ENCODE measurements around the gene ADGRD1. TPM values are rescaled to one million over a fixed set of nuclear protein-coding genes. Genes with fewer than 3 reads are reported as not detected.

The ADGRD1 gene
- total RNA-seq, 1 donor from 2014 or later: not detected

GRCh38 chr12:131101006-131101405, 147.3 kb downstream of the ADGRD1 start:
- no peak for DNase-seq (ENCODE audit: low read depth, low spot score)

DNA sequence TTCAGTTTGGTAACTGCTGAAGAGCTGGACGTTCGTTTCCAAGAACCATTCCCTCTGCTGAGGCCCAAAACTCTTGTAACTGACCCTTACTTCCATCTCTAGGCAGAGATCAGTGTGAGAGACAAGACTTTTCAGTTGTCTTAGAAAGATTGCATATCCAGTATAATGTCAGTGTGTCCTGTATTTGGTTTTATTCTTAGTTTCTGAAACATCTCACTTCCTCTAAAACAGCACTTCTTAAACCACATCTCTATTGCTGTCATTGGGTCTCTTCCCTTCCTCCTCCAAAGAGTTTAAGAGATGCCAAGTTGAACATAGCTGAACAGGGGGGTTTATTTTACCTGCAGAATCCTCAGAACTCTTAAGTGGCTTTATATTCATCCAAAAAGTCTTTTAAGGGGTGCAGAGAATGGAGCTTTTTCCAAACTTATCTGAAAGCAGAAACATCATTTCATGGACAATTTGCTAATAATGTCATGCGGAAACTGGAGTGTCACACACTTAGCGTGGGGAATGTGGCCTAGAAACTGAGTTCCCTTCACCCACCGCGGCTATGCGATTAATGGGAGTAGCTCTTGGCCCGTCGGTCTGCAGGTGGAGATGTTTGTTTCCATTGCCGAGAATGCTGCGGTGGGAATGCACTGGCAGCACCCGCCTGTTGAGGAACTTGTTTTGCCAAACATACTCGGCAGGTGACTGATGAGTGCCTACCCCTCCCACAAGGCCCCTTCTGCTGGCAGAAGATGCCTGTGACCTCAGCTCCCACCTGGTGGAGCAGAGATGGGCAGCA, 148.2 kb downstream of the ADGRD1 start:
- no peak for DNase-seq (ENCODE audit: low read depth, low spot score)

- DNase-seq (ENCODE audit: low read depth, low spot score): no peak
Observed at GRCh38 chr12:131102493-131102931, 148.8 kb downstream of the ADGRD1 start.

- DNase-seq (ENCODE audit: low read depth, low spot score): no peak
Observed at GRCh38 chr12:131102991-131103668, 149.4 kb downstream of the ADGRD1 start.

DNA sequence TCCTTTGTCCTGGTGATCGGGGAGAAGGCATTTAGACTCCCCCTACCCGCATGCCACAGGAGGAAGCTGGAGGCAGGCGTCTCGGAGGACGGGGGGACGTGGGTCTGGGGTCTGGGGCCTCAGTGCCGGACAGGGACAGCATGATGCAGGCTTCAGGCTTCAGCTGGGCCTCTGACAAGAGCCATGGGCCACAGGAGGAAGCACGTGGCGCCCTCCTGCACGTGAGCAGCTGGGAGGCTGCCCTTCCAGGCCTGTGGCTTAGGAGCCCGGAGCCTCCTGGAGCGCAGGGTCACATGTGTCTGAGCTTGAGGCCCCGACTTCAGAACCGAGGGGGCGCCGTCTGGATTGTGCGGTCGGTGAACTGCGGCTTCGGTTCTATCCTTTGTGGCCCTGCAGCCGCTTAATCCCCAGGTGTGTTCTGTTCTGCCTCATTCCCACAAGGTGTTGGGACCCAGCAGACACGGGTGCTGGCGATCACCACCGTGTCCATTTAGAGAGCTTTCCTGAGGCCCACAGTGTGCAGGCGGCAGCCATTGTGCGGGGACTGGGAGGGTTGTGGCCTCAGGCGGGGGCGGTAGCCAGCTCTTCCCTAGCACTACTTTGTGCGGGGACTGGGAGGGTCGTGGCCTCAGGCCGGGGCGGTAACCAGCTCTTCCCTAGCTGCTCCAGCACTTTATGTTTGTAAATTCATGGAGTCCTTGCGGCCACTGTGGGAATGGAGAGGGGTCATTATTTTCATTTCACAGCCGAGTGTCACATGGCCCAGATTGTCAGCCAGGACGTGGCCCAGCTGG, 150.2 kb downstream of the ADGRD1 start:
- no peak for DNase-seq (ENCODE audit: low read depth, low spot score)

DNA sequence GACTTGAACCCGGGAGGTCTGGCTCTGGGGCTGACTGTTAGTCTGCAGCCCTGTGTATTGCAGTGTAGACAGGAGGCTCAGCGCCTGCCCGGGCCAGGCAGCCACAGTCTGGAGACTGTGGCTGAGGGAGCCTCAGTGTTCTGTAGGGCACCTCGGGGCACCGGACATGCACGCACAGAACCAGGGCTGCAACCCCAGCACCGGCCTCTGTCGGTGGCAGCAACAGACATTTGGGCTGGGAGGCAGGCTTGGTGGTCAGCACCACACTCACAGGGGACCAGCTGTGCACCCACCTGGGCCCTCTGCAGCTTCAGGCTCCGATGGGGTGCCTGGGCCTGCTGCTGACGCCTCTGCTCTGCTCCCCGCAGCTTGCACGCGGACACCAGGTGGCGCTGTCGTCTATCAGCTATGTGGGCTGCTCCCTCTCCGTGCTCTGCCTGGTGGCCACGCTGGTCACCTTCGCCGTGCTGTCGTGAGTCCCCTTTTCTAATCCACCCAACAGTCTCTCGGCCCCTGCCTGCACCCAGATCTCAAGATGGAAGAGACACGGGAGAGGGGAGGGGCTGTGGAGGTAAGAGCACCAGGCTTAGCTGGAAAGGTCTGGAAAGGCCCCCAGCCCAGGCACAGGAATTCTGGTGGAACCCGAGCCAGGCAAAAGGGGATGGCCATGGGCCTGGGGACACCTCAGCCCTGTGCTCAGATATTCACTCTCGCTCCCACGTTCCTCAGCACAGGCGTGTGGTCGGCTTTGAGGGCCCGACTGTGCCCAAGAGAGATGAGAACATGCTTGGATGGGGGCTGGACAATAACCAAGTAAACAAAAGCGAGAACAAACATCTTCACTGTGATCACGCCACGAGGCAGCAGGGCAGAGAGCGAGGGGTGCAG, 151.0 kb downstream of the ADGRD1 start:
- no peak for DNase-seq (ENCODE audit: low read depth, low spot score)

DNA sequence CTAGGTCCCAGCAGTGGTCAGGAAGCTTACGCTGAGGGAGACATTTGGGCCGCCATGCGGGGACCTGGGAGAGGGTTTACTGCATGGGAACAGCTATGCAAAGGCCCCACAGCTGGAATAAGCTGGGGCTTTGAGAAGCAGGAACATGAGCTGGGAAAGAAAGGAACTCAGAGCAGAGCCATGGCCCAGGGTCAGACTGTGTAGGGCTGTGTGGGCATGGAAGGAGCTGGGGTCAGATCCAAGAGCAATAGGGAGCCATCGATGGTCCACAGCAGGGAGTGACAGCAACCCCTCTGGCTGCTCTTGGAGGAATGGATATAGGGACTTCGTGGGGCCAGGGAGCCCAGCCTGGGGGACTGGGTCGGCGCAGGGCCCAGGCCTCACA, 151.6 kb downstream of the ADGRD1 start:
- DNase-seq (ENCODE audit: low read depth, low spot score): no peak

DNA sequence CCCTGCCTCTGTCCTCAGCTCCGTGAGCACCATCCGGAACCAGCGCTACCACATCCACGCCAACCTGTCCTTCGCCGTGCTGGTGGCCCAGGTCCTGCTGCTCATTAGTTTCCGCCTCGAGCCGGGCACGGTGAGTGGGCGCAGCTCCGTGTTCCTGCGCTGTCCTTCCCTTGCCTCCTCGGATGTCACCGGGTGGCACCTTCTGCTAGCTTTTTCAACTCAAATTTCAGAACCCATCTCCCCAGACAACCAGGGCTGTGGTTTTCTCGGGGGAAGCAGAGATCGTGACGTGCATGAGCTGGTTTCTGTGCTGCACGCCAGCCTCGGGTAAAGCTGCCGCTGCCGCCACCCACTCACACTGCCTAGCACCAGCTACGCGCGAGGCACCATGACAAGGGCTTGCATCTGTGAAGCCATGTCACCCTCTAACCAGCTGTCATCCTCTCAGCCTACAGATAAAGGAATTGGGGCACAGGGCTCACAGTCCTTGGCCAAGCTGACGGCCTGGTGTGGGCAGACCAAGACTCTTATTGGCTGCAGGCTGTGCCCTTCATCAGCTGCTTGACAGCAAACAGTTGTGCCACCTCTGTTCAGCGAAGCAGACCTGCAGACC, 152.1 kb downstream of the ADGRD1 start:
- no peak for DNase-seq (ENCODE audit: low read depth, low spot score)

- no peak for DNase-seq (ENCODE audit: low read depth, low spot score)
Observed at GRCh38 chr12:131106349-131106941, 152.7 kb downstream of the ADGRD1 start.

DNA sequence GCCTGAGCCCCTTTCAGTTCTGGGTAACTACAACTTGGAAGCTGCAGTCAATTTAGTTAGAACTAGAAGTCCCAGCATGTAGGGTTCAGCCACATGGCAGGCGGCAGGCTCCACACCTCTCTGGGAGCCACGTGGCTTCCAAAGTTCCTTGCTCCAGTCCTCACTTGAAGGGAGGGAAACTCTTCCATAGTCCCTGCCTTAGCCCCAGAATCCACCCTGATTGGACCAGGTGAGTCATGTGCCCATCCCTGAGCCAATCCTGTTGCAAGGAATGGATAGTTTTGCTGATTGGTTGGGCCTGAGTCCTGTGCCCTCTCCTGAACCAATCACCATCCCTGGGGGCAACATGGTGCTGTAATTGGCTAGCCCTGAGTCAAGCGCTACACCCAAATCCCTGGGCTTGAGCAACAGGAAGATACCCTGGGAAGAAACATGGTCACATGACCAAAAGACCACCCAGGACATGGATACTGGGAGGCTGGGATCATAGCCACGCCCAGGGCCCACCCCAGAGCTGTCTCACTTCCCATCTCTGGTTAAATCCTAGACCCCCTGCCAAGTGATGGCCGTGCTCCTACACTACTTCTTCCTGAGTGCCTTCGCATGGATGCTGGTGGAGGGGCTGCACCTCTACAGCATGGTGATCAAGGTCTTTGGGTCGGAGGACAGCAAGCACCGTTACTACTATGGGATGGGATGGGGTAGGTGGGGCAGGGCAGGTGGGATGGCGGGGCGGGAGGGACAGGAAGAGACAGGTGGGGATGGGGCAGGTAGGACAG, 154.7 kb downstream of the ADGRD1 start:
- no peak for DNase-seq (ENCODE audit: low read depth, low spot score)

- no peak for DNase-seq (ENCODE audit: low read depth, low spot score)
Observed at GRCh38 chr12:131111446-131111845, 157.7 kb downstream of the ADGRD1 start.

DNA sequence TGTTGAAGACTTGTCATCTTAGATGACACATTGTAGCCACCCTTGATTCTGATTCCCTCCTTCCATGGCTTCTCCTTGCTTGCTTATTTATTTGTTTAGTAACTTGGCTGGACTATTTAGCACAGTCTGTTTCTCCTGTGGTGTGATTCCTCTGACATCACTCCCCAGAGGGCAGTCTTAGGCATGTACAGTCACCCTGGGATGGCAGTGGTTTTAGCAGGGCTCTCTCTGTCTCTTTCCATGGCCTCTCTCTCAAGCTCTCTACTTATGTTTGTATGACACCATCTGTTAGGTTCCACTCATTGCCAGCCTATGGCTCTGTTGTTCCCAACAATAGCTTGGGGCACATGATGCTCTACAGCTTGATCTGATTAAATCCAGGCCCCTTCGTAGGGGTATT, 158.3 kb downstream of the ADGRD1 start:
- DNase-seq (ENCODE audit: low read depth, low spot score): no peak

- no peak for DNase-seq (ENCODE audit: low read depth, low spot score)
Observed at GRCh38 chr12:131112700-131113290, 159.1 kb downstream of the ADGRD1 start.

GRCh38 chr12:131113568-131114270, 160.0 kb downstream of the ADGRD1 start:
- DNase-seq (ENCODE audit: low read depth, low spot score): no peak

- no peak for DNase-seq (ENCODE audit: low read depth, low spot score)
Observed at GRCh38 chr12:131114271-131114670, 160.6 kb downstream of the ADGRD1 start.

GRCh38 chr12:131114942-131115584, 161.4 kb downstream of the ADGRD1 start:
- DNase-seq (ENCODE audit: low read depth, low spot score): no peak

DNA sequence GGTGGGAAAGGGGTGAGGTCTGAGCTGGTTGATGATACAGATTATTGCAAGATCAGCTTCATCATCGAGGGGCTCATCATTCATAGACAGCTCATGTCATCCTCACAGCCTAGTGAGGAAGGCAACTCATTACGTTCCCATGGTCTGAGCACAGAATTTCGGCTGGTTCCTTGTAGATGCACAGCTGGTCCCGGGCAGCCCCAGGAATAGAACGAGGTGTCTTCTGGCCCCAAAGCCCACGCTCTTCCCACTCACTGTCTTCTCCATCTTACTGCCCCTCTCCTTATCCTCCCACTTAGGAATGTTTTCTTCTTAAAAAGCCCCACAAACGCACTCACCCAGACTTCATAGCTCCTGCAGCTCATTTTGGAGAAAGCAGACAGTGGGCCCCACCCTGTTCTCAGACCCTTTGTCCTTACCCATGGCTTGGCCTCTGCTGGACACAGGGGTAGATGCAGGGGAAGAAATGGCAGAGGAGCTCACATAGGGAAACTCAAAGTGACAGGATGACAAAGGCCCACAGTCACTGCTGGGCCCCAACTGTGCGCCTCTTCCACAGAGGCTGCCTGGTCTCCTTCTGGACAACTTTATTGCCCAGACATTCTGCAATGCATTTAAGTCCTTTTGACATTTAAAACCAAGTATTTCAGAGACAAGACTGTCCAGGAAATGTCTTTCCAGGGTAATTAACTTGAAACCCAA, 162.2 kb downstream of the ADGRD1 start:
- no peak for DNase-seq (ENCODE audit: low read depth, low spot score)

Measured in pulmonary artery endothelial cell (primary cell).